ENCODE results near the gene FCHSD1. TPM values are rescaled to one million over a fixed set of nuclear protein-coding genes. Genes with fewer than 3 reads are reported as not detected.

The FCHSD1 gene
- total RNA-seq, 6 donors from 2014 or later: 10.2 to 106 (median 32.7) TPM

DNA sequence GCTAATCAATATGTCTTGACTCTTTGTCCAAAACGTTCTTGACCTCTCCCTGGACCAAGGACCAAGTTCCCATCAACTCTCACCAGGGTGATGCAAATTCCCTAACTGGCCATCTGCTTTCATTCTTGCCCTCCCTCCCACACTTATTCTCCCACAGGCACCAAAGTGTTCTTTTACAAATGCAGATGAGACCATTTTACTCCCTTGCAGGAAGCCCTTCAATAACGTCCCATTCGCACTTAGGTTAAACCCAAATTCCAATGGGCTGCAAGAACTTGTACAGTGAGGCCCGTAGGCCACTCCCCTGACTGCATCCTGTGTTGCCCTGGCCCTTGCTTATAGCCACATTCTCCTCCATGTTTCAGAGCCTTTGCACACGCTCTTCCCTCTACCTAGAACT lies 23.5 kb upstream of the FCHSD1 start:
- WGBS, 2 donors: 78 to 83% methylated on average over 5 of the region's 5 CpGs

DNA sequence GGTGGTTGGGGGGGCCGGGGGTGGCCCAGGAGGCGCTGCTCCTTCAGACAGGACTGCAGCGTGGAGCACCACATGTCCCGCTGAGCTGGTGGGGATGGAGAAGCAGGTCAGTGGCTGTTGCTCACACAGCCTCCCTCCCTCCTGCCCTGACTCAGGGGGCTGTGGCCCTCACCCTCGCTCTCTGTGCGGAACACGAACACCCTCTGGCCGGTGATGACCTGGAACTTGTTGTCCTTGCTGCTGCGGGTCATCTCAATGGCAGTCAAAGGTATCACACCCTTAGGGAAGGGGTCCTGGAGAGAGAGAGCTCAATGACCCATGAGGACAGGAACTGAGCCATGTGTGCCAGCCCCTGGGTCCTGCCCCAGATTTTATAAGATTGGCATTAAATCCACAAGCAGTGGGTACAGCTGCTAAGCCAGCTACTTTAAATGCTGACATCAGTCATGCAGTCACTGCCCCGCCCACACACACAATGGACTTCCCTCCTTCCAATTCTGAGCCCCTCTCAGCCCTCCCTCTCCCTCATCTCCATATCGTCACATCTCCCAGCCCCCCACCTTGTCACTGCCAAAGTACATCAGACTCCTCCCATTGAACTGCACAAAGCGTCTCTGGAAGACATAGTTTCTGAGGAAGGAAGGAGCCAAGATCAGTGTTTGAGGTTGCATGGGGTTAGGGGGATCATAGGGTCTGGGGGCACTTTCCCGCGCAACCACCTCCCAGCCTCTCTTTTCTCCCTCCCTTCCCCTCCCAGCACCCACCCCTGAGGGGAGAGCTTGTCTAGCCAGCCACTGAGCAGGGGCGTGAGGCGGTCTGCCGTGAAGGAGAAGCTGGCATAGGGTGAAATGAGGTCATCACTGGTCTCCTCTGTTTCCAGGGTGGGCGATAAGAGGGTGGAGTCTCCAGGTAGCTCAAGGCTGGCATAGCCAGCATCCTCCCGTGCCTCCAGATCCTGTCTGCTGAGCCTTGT lies 21.9 kb upstream of the FCHSD1 start:
- no peak overlapping the region for H3K4me3 ChIP-seq
- WGBS, 2 donors: 72 to 74% methylated on average over 14 to 17 of the region's 19 CpGs
- DNase-seq (no peak), ATAC-seq (ENCODE audit: low FRiP score in 2 of 2) (peak in 1 of 2 donors; percentile 8)
- TF ChIP-seq EP300 (IDR thresholded peaks at IDR 0.05): no peak
- TF ChIP-seq, protein P1, sequence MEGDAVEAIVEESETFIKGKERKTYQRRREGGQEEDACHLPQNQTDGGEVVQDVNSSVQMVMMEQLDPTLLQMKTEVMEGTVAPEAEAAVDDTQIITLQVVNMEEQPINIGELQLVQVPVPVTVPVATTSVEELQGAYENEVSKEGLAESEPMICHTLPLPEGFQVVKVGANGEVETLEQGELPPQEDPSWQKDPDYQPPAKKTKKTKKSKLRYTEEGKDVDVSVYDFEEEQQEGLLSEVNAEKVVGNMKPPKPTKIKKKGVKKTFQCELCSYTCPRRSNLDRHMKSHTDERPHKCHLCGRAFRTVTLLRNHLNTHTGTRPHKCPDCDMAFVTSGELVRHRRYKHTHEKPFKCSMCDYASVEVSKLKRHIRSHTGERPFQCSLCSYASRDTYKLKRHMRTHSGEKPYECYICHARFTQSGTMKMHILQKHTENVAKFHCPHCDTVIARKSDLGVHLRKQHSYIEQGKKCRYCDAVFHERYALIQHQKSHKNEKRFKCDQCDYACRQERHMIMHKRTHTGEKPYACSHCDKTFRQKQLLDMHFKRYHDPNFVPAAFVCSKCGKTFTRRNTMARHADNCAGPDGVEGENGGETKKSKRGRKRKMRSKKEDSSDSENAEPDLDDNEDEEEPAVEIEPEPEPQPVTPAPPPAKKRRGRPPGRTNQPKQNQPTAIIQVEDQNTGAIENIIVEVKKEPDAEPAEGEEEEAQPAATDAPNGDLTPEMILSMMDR (IDR thresholded peaks at IDR 0.05): no peak
- TF ChIP-seq POLR2A (IDR thresholded peaks at IDR 0.05): no peak
- no peak for TF ChIP-seq POLR2AphosphoS5 (IDR thresholded peaks at IDR 0.05)
- no peaks in the 10 kb centered on the region for H3K27me3 ChIP-seq
- H3K36me3 ChIP-seq: peaks cover 0 to 58% (median 24%) of the 10 kb centered on the region in 4 donors
- H3K9me3 ChIP-seq: no peaks in the 10 kb centered on the region
- H3K4me1 ChIP-seq: peaks cover 0 to 13% (median 4%) of the 10 kb centered on the region in 4 donors
- H3K27ac ChIP-seq: peak overlapping the region in 3 of 4 donors; percentile 27 to 54 (median 40)

More for the DNA sequence above, 23.5 kb upstream of the FCHSD1 start:
- Histone ChIP-seq H3K4me3 (no peak overlapping the region), H3K27me3 (no peaks in the 10 kb centered on the region), H3K4me1 (peaks cover 0 to 14% (median 9%) of the 10 kb centered on the region in 4 donors), H3K36me3 (peaks cover 0 to 56% (median 19%) of the 10 kb centered on the region in 4 donors), H3K9me3 (no peaks in the 10 kb centered on the region), H3K27ac (no peak overlapping the region)
- ATAC-seq (ENCODE audit: low FRiP score in 2 of 2): no peak
- no peak for DNase-seq
- TF ChIP-seq POLR2A (IDR thresholded peaks at IDR 0.05) (no peak), EP300 (IDR thresholded peaks at IDR 0.05) (no peak), POLR2AphosphoS5 (IDR thresholded peaks at IDR 0.05) (no peak)
- TF ChIP-seq, protein P1 (IDR thresholded peaks at IDR 0.05): no peak

DNA sequence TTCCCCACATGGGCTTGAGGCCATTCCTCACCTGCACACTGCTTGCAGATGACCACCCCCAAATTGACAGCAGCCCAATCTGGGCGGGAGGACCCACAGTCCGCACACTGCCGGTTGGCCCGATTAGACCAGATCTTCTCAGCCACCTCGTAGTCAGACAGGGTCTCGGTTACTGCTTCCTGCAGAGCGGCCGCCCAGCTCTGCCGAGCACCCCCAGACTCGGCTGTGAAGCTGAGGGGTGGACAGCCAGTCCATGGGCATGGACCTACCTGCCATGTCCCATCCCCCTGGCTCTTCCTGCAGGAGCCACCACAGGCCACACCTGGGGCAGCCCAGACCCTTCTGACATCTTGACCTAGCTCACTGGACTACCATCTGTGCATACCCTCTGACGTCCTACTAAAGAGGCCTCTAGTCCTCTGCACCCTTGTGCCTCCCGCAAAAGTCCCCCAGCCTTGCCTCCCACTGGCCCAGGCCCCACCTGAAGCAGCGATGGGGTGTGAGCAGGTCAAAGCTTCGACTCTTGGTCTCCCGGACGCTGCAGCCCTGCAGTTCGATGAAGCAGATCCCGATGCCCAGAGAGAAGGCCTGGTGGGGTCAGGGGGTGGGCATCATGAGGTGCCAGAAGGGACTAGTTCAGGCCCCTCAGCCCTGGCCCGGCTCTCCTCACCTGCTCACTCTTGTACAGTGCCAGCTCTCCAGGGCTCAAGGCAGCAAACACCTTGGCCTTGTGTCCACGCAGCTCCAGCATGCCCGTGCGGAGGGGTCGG lies 21.0 kb upstream of the FCHSD1 start:
- peaks cover 0 to 55% (median 24%) of the 10 kb centered on the region in 4 donors for H3K36me3 ChIP-seq
- H3K27me3 ChIP-seq: no peaks in the 10 kb centered on the region
- WGBS, 2 donors: 90 to 91% methylated on average over 20 of the region's 23 CpGs
- TF ChIP-seq, protein P1 (IDR thresholded peaks at IDR 0.05): no peak
- no peak for TF ChIP-seq EP300 (IDR thresholded peaks at IDR 0.05)
- ATAC-seq (ENCODE audit: low FRiP score in 2 of 2): peak in 1 of 2 donors; percentile 8
- no peak overlapping the region for H3K4me3 ChIP-seq
- DNase-seq: peak in 1 of 2 donors; percentile 42
- peaks cover 0 to 10% (median 4%) of the 10 kb centered on the region in 4 donors for H3K4me1 ChIP-seq
- H3K9me3 ChIP-seq: no peaks in the 10 kb centered on the region
- H3K27ac ChIP-seq: peak overlapping the region in 3 of 4 donors; percentile 27 to 54 (median 40)

DNA sequence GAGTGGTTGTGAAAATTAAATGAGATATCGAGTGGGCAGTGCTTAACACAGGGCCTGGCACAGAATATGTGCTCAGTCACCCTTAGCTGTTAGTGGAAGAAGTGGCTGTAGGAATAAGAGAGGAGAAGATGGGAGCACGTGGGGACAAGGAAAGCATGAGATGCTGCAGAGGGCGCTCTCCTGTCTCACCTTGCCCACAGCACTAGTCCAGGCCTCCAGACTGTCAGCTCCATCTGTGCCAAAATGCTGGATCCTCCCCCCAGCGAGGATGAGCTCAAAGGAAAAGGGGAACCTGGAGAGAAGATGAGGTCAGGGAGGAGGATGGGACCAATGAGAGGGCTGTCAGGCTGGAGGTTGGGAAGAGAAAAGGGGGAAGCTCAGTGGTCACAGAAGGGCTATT lies 18.3 kb upstream of the FCHSD1 start:
- DNase-seq (no peak), ATAC-seq (ENCODE audit: low FRiP score in 2 of 2) (no peak)
- no peaks in the 10 kb centered on the region for H3K27me3 ChIP-seq
- WGBS, 2 donors: 80 to 84% methylated on average over 4 of the region's 4 CpGs
- TF ChIP-seq POLR2AphosphoS5 (IDR thresholded peaks at IDR 0.05) (no peak), POLR2A (IDR thresholded peaks at IDR 0.05) (no peak), EP300 (IDR thresholded peaks at IDR 0.05) (no peak)
- TF ChIP-seq, protein P1 (IDR thresholded peaks at IDR 0.05): no peak
- peaks cover 0 to 66% (median 26%) of the 10 kb centered on the region in 4 donors for H3K36me3 ChIP-seq
- H3K4me3 ChIP-seq: no peak overlapping the region
- H3K9me3 ChIP-seq: no peaks in the 10 kb centered on the region
- no peak overlapping the region for H3K27ac ChIP-seq
- peaks cover 3 to 16% (median 10%) of the 10 kb centered on the region in 4 donors for H3K4me1 ChIP-seq

All from upper lobe of left lung (tissue), 6 donors.